Muscle layer of duodenum (tissue), 2 donors: ENCODE results near the gene ACAA1.

Source experiments
- H3K27ac ChIP-seq: one replicate; pipeline ENCODE4 v1.7.0; 2013; ENCODE audit warnings: mild to moderate bottlenecking, low read length
- H3K27me3 ChIP-seq: one replicate; pipeline ENCODE4 v1.7.0; 2013; ENCODE audit warnings: low read depth, mild to moderate bottlenecking, control low read depth, low read length
- H3K36me3 ChIP-seq, 2 donors: one replicate each; pipeline ENCODE4 v1.7.0; 2013; ENCODE audit warnings: low read length in 2 of 2, control low read depth in 1 of 2, mild to moderate bottlenecking in 1 of 2; ENCODE audit not compliant: insufficient read depth in 2 of 2, control insufficient read depth in 1 of 2
- H3K4me1 ChIP-seq, 2 donors: one replicate each; pipeline ENCODE4 v1.7.0; 2013; ENCODE audit warnings: low read length in 2 of 2, mild to moderate bottlenecking in 2 of 2, control low read depth in 1 of 2, moderate library complexity in 1 of 2; ENCODE audit not compliant: insufficient read depth in 2 of 2, control insufficient read depth in 1 of 2
- H3K4me3 ChIP-seq, 2 donors: one replicate each; pipeline ENCODE4 v1.7.0; 2013; ENCODE audit warnings: low read length in 2 of 2, low read depth in 1 of 2, mild to moderate bottlenecking in 1 of 2
- H3K9me3 ChIP-seq, 2 donors: one replicate each; pipeline ENCODE4 v1.7.0; 2013; ENCODE audit warnings: low read length in 2 of 2, control low read depth in 1 of 2, mild to moderate bottlenecking in 1 of 2; ENCODE audit not compliant: control insufficient read depth in 1 of 2
- donor health status: healthy.

ACAA1 gene

DNA sequence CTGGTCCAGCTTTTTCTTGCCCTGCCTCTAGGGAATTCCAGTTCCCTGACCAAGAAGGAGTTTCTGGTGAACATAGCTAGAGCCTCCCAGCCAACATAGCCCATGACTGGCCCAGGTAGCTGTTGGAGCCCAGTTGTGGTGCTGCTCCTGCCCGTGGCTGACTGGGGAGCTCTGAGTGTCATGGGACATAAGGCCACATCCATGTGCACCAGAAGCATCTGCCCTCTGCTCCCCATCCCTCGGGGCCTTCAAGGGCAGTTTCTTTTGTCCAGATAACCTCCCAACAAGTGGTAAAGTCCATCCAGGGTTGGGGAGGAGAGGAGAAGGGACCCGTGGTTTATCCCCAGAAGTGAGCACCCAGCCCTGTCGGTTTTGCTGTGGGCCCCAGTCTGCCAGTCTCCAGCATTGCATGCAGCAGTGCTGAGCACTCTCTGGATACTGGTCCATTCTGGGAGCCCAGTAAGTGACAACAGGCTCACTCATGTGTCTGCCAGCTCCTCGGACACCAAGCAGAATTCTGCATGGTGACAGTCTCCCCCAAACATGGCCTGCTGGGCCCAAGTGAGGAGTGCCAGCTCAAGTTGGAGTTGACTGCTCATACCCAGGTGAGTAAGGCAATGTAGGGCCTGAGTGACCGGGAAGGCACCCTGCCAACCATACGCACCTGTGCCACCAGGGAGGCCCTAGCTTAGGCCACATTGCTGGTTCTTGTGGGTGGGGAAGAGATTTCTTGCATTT, 28.8 kb downstream of the ACAA1 start:
- H3K4me1 ChIP-seq = no peaks in the 10 kb centered on the region

DNA sequence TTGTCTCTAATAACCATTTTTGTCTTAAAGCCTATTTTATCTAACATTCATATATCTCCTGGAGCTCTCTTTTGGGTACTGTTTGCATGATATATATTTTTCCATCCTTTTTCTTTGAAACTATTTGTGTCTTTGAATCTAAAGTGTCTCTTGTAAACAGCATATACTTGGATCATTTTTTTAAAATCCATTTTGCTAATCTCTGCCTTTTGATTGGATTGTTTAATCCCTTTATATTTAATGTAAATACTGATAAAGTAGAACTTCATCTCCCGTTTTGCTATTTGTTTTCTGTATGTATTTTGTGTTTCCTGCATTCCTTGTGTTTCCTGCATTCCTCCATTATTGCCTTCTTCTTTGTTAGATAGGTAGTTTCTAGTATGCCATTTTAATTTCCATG, 31.4 kb downstream of the ACAA1 start:
- Histone ChIP-seq H3K36me3 (no peaks in the 10 kb centered on the region), H3K4me1 (no peaks in the 10 kb centered on the region), H3K27me3 (no peaks in the 10 kb centered on the region), H3K9me3 (peaks cover 0 to 2% of the 10 kb centered on the region in 2 donors), H3K27ac (no peak overlapping the region), H3K4me3 (no peak overlapping the region)

More for the DNA sequence above, 28.8 kb downstream of the ACAA1 start:
- Histone ChIP-seq H3K27ac (no peak overlapping the region), H3K9me3 (peaks cover 0 to 2% of the 10 kb centered on the region in 2 donors), H3K4me3 (no peak overlapping the region), H3K36me3 (no peaks in the 10 kb centered on the region), H3K27me3 (no peaks in the 10 kb centered on the region)

DNA sequence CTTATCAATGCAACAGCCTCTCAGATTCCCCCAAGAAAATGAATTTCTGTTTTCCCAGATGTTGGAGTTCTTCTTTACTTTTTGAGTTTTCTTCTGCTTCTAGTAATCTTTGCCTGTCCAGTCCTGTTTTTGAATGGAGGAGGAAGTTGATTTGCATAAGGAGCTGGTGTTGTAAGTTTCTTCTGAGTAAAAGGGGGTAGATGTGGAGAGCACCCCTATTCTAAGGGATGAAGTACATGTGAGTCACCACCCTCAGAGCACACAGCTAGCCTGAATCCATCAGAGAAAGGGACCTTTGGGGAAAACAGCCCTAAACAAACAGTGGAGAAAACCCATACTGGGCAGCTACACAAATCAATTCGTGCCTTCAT, 34.5 kb downstream of the ACAA1 start:
- H3K27ac ChIP-seq = no peak overlapping the region
- no peaks in the 10 kb centered on the region for H3K4me1 ChIP-seq
- peaks cover 0 to 2% of the 10 kb centered on the region in 2 donors for H3K9me3 ChIP-seq
- no peaks in the 10 kb centered on the region for H3K36me3 ChIP-seq
- H3K4me3 ChIP-seq = no peak overlapping the region
- no peaks in the 10 kb centered on the region for H3K27me3 ChIP-seq

DNA sequence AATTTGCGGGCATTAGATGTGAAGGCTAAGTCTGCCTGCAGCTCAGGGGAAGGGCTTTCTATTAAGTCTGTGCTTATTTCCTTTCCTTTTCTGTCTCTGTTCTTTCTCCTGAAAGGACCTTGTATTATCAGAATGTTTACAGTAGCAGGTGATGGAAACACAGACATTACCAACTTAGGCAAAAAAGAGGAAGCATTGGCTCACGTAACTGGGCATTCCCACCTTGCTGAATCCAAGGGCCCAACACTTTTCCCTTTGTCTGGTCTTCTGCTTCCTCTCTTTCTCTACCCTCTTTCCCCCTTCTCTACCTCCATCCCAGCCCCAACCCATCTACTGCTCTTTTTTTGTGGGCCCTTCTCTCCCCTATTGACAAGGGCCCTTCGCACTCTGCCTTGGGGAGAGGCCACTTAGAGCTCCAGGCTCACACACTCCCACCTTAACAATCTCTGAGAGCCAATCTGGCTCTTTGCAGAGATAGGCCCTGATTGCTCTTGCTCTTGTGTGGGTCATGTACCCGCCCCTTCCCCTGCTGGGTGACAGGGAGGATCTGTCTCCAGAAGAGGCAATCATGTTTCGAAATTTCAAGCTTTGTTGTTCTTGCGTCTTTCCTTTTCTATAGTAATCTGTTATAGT, 35.0 kb downstream of the ACAA1 start:
- H3K27me3 ChIP-seq = no peaks in the 10 kb centered on the region
- no peak overlapping the region for H3K27ac ChIP-seq
- H3K4me3 ChIP-seq = no peak overlapping the region

DNA sequence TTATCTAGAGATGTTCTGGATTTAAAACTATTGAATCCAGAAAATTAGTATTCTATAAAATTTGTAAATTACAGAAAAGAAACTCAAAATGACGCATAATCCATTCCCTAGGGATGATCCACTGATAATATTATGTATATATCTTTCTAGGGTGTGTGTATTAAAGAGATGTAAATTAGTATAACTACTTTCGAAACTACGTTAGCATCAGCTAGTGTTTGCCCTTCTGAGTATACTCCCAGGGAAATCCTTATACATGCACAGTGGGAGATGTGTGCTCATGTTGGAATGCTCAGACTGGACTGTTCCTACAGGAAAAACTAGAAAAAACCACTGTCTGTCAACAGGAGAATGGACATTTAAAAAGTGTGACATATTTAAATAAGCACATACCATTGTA, 36.4 kb downstream of the ACAA1 start:
- Histone ChIP-seq H3K36me3 (no peaks in the 10 kb centered on the region), H3K4me3 (no peak overlapping the region), H3K27me3 (no peaks in the 10 kb centered on the region), H3K4me1 (no peaks in the 10 kb centered on the region), H3K27ac (no peak overlapping the region), H3K9me3 (peaks cover 0 to 2% of the 10 kb centered on the region in 2 donors)

More for the DNA sequence above, 35.0 kb downstream of the ACAA1 start:
- Histone ChIP-seq H3K36me3 (no peaks in the 10 kb centered on the region), H3K9me3 (peaks cover 0 to 2% of the 10 kb centered on the region in 2 donors), H3K4me1 (no peaks in the 10 kb centered on the region)

DNA sequence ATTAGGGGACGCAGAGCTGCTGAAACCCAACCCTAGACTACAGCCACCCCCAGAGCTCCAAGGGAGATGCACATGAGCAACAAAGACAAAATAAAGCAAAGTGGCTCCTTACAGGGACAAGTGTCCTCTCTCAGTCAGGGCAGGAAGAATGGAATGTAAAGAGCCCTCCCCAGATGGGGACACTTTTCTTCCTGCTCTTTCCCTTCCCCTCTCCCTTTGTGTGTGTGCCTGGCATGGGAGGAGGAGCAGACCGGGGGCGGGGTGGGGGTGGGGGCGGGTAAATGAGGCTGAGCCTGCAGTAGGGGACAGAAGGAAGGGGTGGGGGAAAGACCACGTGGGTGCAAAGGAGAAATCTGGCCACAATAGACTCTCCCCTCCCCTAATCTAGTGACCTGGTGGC, 37.4 kb downstream of the ACAA1 start:
- Histone ChIP-seq H3K4me3 (no peak overlapping the region), H3K27me3 (no peaks in the 10 kb centered on the region), H3K4me1 (no peaks in the 10 kb centered on the region), H3K9me3 (peaks cover 0 to 2% of the 10 kb centered on the region in 2 donors), H3K27ac (no peak overlapping the region), H3K36me3 (no peaks in the 10 kb centered on the region)

DNA sequence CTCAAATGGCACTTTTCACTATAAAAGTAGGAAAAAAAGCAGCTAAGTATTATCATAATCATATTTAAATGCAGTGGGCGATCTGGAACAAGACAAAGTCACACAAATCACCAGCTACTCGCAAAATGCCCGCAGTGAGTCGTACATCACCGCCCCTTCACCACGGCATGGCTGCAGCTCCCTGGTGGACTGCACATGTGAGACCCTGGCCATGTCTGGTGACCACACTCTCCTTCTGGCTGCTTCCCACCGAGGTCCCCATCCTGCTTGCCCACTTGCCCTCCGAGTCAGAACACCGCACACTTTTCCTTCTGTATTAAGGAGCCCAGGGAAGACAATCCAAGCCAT, 38.6 kb downstream of the ACAA1 start:
- H3K4me3 ChIP-seq = no peak overlapping the region

DNA sequence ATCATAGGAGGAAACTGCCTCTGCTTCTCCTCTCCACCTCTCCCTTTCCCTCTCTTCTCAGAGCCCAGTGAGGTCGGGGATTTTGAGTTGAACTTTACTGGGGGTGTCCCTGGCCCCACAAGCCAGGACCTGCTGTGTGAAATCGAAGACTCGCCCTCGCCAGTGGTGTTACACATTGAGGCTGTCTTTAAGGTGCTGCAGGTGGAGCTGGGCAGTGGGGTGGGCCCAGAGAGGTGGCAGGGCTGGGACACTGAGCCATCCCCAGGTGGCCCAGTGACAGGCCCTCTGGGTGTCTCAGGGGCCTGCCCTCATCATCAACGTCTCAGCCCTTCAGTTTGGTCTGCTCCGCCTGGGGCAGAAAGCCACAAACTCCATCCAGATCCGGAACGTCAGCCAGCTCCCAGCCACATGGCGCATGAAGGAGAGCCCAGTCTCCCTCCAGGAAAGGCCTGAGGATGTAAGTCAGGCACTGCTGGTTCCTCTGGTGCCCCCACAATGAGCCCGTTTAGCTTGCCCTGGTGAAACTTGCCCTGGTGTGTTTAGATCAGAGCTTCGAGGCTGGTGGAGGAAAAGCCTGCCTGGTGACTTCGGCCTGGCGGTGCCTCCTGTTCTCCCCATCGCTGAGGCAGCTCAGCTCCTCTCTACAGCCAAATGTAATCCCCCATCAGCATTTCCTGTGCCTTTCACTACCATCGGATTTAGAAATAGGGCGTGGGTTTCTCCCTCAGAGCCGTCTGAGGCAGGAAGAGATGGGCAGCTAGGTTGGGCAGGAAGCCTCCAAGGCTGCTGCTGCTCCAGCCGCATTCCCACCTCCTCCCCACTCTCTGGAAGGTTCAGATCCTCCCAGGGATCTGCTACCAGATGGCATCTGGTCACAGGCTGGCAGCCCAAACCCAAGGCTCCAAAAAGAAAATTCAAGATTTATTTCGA, 39.2 kb downstream of the ACAA1 start:
- no peak overlapping the region for H3K27ac ChIP-seq
- no peaks in the 10 kb centered on the region for H3K9me3 ChIP-seq
- no peaks in the 10 kb centered on the region for H3K36me3 ChIP-seq
- no peaks in the 10 kb centered on the region for H3K27me3 ChIP-seq
- H3K4me3 ChIP-seq = no peak overlapping the region
- no peaks in the 10 kb centered on the region for H3K4me1 ChIP-seq

More for the DNA sequence above, 38.6 kb downstream of the ACAA1 start:
- no peaks in the 10 kb centered on the region for H3K36me3 ChIP-seq
- no peaks in the 10 kb centered on the region for H3K27me3 ChIP-seq
- H3K9me3 ChIP-seq = no peaks in the 10 kb centered on the region
- H3K27ac ChIP-seq = no peak overlapping the region
- H3K4me1 ChIP-seq = no peaks in the 10 kb centered on the region

DNA sequence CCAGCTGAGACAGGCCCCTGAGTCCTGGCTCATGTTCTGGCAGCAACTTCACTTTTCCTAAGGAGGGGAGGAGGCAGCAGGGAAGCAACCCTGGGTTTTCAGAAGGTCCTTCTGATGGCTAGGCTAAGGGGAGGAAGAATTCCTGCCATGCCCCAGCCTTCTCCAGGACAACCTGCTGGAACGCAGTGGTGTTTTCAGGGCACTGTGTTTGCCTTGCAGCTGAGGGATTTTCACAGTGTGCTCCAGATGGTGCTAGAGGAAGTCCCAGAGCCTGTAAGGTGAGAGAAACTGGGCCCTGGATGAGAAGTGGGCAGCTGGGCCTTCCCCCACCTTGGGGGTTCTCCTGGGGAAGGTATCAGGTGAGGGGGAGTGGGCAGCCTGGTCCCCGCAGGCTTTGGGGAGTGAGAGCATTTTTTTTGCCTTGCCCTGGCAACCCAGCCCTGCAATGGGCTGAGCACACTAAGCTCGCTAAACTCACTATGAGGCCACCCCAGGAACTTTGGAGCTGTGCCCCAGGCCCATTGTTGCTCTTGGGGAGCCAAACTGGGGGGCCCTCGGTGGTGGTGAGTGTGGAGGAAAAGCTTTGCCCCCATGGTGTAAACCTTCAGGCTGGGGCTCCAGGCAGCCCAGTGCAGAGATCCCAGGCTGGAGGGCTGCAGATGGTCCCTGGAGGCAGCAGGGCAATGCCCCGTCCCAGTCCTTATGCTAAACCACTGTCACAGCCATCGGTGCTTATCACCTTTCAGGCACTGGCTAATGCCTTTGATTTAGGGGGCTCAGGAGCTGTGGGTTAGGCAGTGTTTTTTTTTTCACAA, 41.1 kb downstream of the ACAA1 start:
- Histone ChIP-seq H3K27ac (no peak overlapping the region), H3K4me3 (no peak overlapping the region), H3K27me3 (no peaks in the 10 kb centered on the region), H3K9me3 (no peaks in the 10 kb centered on the region), H3K36me3 (no peaks in the 10 kb centered on the region), H3K4me1 (no peaks in the 10 kb centered on the region)

DNA sequence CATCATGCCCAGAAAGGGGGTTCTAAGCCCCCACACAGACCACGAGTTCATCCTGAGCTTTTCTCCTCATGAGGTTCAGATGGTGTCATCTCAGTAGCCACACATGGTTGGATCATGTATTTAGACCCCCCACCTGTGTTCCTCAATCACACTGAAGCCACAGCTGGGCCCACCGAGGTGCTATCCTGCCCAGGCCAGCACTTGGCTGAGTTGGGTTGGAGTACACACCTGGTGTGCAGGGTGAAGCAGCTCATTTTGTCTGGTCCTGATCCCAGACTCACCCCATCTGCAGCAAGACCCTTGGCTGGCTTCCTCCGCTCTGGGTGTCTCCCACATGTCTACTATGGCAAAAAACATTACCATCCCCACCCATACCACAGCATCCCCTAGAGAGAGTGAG, 41.9 kb downstream of the ACAA1 start:
- Histone ChIP-seq H3K27me3 (no peaks in the 10 kb centered on the region), H3K27ac (no peak overlapping the region), H3K36me3 (no peaks in the 10 kb centered on the region), H3K9me3 (no peaks in the 10 kb centered on the region), H3K4me3 (no peak overlapping the region), H3K4me1 (no peaks in the 10 kb centered on the region)

DNA sequence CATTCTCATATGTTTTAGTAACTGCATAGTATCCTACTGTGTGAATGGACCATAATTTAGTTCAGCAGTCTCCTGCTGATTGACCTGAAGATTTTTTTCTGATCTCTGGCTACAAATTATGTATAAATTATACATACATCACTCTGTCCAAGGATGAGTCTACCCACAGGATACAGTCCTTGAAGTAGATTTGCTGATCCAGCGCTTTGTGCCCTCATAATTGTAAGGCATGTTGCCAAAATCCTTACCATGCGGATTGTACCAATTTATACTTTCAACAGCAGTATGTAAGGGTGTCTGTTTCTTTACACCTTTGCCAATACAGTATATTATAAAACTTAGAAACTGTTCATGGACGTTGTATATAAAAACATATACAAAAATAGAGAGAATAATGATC, 46.5 kb downstream of the ACAA1 start:
- Histone ChIP-seq H3K27ac (no peak overlapping the region), H3K36me3 (no peaks in the 10 kb centered on the region), H3K4me3 (no peak overlapping the region), H3K9me3 (no peaks in the 10 kb centered on the region), H3K27me3 (no peaks in the 10 kb centered on the region), H3K4me1 (no peaks in the 10 kb centered on the region)
